GM19397 (cell line): ENCODE measurements around the gene TMEM121.
"Not testable (repeated sequence)": the region's sequence is repeated elsewhere in the genome, so short reads cannot be mapped to it uniquely, and the experiment has no call there.

Source experiments
- ATAC-seq: cut with Tn5 transposase; IDR thresholded peaks from one replicate; pipeline ENCODE4 v1.9.1; 2021; ENCODE audit warnings: mild to moderate bottlenecking, moderate library complexity; ENCODE audit not compliant: unreplicated experiment

The TMEM121 gene

DNA sequence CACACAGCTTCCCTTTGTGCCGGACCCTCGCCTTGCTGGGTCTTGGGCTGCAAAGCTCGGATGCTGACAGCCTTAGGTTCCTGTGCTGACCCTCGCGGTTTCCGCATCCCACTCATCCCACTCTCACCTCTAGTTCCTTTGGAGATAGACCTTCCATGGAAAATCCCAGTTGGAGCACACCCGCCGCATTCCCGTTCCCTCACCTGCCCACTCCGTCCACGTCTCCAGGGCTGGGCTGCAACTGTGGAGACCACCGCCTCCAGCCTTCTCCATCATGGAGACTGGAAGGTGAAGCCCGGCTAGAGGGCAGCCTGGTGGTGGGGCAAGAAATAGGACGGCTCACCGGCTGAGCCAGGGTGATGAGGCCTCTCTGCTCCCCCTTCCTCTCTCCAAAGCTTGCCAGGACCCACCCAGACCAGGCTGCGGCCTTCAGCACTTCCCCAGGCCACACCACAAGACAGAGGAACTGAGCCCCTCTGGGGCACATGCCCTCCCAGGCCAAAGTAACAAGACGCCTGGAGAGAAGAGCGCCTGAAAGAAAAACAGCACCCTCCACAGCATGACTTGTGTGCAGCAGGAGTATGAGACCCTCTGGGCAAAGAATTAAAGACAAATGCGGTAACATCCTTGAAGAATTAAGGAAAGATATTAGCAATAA, 15.0 kb downstream of the TMEM121 start:
- no peak for ATAC-seq

DNA sequence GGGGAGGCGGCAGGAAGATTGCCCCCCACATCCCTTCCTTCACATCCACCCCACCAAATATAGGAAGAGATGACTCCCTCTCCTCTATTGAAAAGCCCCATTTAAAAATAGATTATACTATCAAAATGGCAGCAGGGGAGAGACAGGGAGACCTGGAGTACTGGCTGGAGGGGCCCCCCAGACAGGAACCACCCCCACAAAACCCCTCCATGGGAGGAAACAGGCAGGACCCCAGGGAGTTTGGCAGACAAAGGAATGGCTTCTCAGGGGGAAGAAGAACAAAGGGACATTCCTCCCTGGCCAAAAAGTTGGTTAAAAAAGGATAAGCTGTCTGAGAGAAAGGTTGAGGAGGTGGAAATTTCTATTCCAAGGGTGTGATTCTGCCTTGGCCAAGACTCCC, 19.3 kb downstream of the TMEM121 start:
- ATAC-seq: not testable (repeated sequence)

DNA sequence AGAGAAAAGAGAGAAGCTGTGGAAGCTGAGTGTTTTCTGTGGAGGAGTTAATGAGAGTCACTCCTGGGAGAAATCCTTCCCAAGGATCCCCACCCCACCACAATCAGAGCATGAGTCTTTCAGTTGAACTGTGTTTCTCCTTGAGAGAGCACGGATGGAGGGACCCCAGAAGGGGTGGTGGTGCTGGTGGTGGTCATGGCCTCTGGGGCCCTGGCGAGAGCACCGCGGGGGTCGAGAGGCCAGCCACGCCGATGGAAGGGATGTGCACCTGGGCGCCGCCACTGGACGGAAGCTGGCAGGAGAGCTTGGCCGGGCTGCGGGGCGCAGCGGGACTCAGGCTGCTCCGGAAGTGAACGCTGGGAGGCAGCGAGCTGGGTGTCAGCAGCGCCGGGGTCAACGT, 20.0 kb downstream of the TMEM121 start:
- ATAC-seq: not testable (repeated sequence)

DNA sequence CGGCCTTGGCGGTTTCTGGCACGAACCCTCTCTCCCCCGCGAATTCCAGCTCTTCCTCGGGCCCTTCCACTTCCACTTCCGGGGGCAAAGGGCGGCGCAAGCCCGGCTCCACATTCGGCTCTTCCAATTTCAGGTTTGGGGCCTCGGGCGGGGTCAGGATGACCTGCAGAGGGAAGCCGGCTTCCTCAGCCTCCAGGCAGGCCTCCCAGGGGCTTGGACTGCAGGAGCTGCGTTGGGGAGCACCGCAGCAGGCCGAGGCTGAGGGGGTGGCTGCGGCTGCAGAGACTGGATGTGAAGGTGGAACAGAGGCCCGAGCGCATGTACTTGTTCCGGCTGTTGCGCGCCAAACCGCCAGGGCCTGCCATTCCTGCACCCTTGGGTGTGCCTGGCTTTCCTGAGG, 20.7 kb downstream of the TMEM121 start:
- not testable (repeated sequence) for ATAC-seq

DNA sequence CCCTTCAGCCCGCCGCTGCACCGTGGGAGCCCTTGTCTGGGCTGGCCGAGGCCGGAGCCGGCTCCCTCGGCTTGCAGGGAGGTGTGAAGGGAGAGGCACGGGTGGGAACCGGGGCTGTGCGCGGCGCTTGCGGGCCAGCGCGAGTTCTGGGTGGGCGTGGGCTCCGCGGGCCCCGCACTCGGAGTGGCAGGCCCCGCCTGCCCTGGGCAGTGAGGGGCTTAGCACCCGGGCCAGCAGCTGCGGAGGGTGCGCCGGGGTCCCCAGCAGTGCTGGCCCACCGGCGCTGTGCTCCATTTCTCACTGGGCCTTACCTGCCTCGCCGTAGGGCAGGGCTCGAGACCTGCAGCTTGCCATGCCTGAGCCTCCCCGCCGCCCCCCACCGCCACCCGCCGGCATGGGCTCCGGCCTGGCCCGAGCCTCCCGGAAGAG, 21.4 kb downstream of the TMEM121 start:
- ATAC-seq: no peak

DNA sequence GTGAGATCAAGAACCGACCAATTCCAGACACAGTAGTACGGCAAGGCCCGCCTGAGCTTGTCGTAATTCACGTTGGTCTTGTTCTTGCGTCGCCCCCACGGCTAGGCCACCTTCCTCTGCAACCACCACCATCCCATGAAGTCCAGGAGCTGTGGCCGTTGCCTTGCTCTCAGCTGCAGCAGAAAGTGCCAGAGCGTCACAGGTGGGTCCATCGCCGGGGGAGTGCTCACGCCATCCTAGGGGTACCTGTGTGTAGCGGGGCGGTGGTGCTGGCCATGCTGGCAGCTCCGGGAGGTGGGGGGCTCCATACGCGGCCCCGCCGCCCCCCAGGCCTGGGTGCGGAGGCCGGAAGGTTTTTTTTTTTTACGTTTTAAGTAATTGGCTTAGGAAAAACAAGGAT, 23.1 kb downstream of the TMEM121 start:
- ATAC-seq: no peak

DNA sequence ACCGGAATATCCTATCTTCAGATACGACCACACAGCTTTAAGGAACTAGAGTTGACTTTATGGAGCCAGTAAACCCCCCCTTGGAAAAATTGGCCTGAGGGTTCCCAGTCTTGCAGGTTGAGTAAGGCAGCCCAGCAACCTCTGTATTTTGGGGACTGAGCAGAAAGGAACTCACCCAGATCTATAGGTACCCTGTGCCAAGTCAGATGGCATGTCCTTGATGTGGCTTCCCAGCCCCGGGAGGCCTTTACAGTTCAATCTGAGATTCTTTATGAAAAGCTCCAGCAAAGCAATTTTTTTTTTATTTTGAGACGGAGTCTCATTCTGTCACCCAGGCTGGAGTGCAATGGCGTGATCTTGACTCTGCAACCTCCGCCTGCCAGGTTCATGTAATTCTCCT, 27.6 kb downstream of the TMEM121 start:
- ATAC-seq: no peak

DNA sequence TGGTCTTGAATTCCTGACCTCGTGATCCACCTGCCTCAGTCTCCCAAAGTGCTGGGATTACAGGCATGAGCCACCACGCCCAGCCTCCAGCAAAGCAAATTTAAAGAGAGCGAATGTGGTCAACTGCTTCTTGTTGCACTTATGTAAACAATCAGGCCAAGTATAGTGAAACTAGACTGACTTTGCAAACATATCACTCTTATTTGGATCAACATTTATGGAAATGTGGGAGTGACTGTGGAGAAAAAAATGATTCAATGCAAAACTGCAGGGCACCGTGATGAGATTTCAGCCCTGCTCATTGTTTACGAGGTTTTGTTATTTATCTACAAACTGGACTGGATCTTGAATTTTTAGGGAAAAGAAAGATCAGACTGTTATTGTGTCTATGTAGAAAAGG, 28.1 kb downstream of the TMEM121 start:
- ATAC-seq: no peak

DNA sequence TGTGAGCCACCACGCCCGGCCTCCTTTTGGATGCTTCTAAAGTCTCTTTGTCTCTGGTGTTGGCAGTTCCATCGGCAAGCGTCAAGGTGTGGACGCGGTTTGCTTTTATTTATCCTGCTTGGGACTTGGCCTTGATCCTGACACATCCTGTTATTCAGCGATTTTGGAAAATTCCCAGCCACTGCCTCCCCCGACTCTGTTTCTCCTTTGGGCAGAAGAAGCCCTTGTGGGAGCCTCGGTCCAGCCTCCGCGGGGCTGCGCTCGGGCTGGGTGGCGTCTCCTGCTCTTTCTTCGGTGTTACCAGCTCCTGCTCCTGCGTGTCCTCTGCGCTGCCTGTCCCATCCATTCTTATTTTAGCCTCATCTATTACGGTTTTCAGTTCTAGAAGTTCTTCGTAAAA, 31.3 kb downstream of the TMEM121 start:
- ATAC-seq: not testable (repeated sequence)

DNA sequence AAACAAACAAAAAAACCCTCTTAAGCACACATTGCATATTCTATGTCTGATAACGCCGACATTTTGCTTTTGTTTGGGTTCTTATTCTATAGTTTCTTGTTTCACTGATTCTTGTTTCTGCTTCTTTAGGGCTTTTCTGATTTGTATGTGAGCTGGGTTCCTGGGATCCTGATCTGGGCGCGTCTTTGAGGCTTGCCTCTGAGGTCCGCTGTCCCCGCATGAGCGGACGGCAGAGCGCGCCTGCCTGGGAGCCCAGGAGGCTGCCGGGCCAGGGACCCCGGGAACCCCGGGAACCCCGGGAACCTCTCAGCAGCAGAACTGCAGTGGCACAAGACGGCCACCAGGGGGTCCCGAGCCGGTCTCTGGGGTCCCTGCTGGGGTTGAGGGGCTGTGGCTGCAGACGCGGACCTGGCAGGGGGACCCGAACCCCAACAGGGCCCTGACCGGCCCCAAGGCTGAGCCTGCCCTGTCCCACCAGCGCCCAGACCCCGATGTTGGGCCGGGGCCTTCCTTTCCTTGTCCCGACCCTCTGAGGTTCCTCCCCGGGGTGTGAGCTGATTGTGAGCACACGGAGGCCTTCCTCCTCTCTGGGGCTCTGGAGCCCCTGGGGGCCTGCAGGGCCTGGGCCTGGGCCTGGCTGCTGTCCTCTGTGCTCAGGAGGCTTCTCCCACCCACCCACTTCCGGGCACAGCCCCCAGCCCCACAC, 32.2 kb downstream of the TMEM121 start:
- ATAC-seq: not testable (repeated sequence)

DNA sequence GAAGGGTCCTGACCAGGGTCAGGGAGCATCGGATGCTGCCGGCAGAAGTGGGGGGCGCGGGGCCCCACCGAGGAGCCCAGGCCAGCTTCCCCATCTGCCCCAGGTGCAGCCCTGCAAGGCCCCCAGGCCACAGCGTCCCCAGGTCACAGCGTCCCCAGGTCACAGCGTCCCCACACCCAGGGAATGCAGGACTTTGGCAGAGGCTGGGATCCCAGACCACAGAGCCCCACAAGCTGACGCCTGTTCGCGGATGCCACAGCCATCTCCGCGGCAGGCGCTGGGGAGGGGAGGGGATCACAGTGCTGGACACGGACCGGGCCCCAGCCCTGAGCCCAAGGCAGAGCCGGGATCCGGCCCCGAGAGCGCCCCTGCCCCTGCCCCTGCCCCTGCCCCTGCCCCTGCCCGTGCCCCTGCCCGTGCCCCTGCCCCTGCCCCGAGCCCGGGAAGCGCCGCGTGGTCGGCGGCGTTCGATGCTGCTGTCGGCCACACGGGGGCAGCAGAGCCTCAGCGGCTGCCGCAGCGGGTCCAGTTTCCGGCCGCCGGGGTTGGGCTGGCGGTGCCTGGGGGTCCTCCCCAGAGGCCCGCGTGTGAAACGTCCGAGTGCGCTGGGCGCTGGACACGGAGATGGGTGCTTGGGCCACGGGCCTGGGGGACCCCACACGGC, 33.1 kb downstream of the TMEM121 start:
- ATAC-seq: peak; percentile 48

DNA sequence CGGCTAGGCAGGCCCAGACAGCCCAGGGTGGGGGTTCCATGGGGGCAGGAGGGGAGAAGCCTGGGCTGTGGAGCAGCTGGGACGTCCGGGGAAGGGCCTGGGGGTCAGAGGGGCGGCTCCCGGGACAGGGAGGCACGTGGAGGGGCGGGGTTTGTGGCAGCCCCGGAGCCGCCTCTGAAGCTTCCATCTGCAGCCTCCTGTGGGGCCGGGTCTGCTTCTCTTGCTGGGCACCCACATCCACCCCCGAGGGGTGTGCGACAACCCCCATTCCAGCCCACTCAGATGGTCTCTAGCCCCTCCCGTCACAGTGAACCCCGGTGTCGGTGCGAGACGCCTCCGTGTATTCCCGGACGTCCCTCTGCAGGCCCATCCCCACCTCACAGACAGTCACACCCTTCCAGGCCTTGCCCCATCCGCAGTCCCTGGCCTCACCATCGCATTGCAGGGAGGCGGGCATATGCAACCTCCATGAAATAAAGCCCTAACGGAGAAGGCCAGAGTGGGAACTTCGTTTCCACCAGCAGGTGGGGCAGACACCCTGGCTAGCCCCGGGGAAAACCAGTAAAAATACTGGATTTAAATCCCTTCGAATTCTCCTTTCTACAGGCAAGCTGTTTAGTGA, 33.8 kb downstream of the TMEM121 start:
- ATAC-seq: peak; percentile 61

DNA sequence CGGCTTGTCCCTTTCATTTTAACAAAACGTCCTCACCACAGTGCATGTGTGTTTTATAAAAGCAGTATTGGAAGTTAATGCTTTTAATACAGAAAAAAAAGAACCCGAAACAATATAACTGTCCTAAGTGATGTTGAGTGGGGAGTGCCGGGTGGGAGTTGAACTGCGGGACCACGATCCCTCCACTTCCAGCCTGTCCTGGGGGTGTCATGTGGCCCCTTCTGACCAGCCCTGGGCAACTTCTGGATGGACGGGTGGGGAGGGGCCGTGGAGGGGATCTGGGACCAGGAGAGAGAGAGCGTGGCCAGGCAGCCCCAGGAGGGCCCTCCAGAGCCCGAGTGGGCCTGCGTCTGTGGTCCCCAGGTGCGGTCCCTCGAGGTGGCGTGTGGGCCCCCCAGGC, 35.0 kb downstream of the TMEM121 start:
- not testable (repeated sequence) for ATAC-seq

DNA sequence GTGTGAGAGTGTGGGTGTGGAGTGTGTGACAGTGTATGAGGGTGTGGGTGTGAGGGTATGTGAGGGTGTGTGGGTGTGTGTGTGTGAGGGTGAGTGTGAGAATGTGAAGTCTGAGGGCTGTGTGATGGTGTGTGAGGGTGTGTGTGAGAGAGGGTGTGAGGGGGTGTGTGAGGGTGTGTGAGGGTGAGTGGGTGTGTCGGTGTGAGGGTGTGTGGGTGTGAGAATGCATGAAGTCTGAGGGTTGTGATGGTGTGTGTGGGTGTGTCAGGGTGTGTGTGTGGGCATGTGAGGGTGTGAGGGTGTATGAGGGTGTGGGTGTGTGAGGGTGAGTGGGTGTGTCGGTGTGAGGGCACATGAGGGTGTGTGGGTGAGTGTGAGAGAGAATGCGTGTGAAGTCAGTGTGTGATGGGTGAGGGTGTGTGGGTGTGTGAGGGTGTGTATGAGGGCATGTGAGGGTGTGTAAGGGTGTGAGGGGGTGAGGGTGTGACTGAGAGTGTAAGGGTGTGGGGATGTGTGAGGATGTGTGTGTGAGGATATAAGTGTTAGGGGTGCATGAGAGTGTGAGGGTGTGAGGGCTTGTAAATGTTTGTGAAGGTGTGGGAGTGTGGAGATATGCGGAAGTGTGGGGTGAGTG, 36.4 kb downstream of the TMEM121 start:
- ATAC-seq: no peak

DNA sequence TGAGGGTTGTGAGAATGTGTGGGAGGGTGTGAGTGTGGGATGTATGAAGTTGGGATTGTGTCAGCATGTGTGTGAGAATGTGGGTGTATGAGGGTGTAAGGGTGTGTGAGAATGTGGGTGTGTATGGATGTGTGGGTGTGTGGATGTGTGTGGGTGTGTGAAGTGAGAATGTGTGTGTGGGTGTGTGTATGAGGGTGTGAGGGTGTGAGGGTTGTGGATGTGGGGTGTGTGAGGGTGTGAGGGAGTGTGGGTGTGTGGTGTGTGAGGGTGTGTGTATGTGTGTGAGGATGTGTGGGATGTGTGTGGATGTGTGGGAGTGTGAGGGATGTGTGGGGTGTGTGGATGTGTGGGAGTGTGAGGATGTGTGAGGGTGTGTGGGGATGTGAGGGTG, 37.0 kb downstream of the TMEM121 start:
- ATAC-seq: no peak

DNA sequence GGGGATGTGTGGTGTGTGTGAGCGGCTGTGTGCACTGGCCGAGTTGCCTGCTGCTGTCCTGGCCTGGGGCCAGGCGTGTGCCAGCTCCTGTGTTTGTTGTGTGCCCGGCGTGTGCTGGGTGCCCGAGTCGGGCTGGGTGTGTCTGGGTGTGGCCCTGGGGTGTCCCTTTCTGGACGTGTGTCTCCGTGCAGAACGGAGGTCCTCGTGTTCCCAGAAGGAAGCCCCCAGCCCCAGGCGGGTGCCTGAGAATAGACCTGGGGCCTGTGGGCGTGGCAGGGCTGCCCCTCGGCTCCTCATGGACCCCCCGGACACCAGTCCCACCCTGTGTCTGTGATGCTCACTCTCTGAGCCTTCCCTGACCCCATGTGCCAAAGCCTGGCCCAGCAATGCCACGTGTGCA, 38.2 kb downstream of the TMEM121 start:
- not testable (repeated sequence) for ATAC-seq

DNA sequence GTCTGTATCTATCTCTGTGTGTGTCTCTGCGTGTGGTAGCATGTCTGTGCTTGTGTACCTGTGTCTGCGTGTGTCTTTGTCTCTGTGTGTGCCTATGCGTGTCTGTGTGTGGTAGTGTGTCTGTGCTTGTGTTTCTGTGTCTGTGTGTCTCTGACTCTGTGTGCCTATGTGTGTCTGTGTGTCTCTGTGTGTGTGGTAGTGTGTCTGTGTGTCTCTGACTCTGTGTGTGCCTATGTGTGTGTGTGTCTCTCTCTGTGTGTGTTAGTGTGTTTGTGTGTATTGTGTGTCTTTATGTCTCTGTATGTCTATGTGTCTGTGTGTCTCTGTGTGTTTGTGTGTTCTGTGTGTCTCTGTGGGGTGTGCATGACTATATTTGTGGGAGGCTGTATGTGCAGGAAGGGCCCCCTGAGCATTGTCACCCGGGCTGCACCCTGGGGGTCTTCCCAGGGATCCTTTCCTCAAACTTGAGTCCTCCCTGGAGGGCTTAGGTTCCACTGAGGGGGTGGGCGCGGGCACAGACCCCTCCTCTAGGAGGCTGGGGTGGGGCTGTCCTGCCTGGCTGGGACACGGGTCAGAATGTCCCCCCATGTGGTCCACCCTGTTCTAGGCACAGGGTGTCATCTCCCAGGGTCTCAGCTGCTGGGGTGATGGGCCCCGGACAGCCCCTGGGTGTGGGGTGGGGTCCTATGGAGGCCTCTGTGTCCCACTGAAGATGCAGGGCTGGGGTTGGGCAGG, 39.0 kb downstream of the TMEM121 start:
- ATAC-seq: not testable (repeated sequence)

DNA sequence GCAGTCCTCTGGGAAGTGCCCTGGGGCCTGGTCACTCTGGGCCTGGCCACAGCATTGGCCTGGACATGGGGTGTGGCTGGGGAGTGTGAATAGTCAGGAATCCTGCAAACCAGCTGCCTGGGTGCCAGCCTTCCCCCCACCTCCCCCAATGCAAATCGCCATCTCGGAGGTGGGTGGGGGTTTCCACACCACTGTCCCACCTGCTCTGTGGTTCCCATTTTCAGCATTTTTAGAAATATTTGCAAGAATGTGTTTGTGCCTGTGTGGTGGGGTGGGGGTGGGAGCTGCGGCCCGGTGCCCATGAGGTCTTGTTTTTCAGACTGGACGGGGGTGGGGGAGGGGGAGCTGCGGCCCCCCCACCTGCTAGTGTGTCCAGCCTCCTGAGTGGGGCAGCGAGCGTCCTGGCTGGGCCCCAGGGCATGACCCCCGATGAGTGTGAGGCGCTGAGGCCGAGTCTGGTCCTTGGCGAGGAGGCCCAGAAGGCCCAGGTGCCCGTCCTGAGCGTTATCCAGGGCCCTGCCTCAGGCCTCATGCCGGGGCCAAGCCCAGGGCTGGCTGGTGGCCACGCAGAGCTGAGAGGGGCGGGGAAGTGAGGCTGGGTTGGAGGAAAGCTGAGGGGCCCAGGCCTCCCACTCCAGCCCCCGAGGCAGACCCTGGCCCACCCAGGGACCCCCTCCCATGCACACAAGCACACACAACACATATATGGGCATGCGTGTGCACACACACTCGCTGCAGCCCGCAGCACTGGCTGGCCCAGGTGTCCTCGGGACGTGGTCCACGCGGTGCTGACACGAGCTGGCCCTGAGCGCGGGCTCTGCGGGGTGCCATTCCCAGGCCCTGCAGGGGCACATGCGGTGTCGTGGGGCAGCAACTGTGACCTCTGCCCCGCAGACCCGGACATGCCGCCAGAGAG, 40.1 kb downstream of the TMEM121 start:
- ATAC-seq: peak; percentile 37
